ENCODE measurements around the gene DUS1L. TPM values are rescaled to one million over a fixed set of nuclear protein-coding genes. Genes with fewer than 3 reads are reported as not detected.

Gene DUS1L
- total RNA-seq, 1 donor from 2014 or later = 125 TPM

GRCh38 chr17:82107341-82107860, 41.8 kb upstream of the DUS1L start:
- Histone ChIP-seq H3K4me3 (ENCODE audit: low read depth, low read length) (no peak overlapping the region), H3K27me3 (ENCODE audit: control insufficient read depth, insufficient read depth, low read length) (no peaks in the 10 kb centered on the region), H3K36me3 (ENCODE audit: control insufficient read depth, insufficient read depth, low read length) (peaks cover 1% of the 10 kb centered on the region)
- FAIRE-seq (no peak), DNase-seq (ENCODE audit: low read depth) (no peak)
- TF ChIP-seq, protein P1, sequence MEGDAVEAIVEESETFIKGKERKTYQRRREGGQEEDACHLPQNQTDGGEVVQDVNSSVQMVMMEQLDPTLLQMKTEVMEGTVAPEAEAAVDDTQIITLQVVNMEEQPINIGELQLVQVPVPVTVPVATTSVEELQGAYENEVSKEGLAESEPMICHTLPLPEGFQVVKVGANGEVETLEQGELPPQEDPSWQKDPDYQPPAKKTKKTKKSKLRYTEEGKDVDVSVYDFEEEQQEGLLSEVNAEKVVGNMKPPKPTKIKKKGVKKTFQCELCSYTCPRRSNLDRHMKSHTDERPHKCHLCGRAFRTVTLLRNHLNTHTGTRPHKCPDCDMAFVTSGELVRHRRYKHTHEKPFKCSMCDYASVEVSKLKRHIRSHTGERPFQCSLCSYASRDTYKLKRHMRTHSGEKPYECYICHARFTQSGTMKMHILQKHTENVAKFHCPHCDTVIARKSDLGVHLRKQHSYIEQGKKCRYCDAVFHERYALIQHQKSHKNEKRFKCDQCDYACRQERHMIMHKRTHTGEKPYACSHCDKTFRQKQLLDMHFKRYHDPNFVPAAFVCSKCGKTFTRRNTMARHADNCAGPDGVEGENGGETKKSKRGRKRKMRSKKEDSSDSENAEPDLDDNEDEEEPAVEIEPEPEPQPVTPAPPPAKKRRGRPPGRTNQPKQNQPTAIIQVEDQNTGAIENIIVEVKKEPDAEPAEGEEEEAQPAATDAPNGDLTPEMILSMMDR (IDR thresholded peaks at IDR 0.05; ENCODE audit: insufficient read depth, low read length, severe bottlenecking) = peak; percentile 38

DNA sequence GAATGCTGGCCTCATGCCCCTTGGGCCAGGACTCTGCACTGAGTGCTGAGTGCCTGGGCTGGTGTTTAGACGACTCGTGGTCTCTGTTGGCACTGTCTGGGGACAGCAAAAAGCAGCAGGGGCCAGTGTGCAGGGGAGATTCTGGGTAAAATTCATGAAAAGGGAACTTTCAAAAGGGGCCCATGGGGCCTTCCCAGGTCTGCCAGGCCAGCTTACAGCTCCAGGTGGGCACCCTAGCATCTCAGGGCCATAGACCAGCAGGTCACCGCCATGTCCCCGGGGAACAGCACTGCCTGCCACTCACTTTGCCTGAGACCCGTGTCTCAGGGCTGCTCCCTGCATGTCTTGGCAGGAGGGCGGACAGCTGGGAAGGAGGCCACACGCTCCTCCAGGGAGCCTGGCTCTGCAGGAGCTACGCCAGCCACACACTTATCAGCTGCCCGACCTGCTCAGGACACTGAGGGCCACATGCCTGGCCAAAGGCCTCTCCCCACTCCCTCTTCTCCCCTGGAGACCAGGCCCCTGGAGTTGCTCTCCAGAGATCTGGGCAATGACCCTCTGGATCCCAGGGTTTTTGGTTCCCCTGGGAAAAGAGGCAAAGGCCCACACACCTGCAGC, 41.2 kb upstream of the DUS1L start:
- H3K4me3 ChIP-seq (ENCODE audit: low read depth, low read length) = no peak overlapping the region
- peaks cover 1% of the 10 kb centered on the region for H3K36me3 ChIP-seq (ENCODE audit: control insufficient read depth, insufficient read depth, low read length)
- no peaks in the 10 kb centered on the region for H3K27me3 ChIP-seq (ENCODE audit: control insufficient read depth, insufficient read depth, low read length)
- FAIRE-seq = no peak
- no peak for DNase-seq (ENCODE audit: low read depth)
- TF ChIP-seq, protein P1 (IDR thresholded peaks at IDR 0.05; ENCODE audit: insufficient read depth, low read length, severe bottlenecking) = no peak

DNA sequence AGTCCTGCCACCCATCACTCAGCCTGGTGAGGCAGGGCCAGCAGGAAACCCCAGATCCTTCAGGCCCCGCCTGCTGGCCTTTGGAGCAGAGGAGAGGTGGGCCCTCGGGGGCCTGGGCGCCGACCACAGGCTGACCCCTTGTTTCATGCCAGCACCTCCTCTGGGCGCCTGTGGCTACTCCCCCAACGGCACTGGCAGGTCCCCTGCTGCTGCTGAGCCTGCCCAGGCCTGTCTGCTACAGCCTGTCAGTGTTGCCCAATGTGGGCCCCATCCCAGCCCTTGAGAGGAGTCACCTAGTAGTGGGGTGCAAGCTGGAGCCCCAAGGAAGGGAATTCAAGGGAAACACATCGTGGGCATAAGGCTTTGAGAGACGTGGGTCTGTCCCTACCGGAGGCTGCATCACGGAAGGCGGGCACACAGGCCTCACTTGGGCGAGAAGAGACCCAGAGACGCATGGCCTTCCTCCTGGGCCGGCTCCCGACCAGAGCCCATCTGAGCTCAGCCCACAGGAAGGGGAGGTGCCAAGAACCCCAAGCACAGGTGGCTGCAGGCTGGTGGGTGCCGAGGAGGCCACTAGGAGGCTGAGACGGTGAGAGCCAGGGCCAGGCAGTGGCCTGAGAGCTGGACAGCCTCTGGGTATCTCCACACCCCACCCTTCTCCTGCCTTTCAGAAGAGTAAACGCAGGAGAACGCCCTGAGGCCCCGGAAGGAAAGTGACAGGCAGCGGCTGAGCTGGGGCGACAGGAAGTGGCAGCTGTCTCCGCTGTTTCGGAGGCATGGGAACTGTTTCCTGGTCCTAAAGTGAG, 40.5 kb upstream of the DUS1L start:
- Histone ChIP-seq H3K36me3 (ENCODE audit: control insufficient read depth, insufficient read depth, low read length) (peaks cover 2% of the 10 kb centered on the region), H3K4me3 (ENCODE audit: low read depth, low read length) (peak overlapping the region; percentile 28), H3K27me3 (ENCODE audit: control insufficient read depth, insufficient read depth, low read length) (no peaks in the 10 kb centered on the region)
- FAIRE-seq = peak; percentile 43
- peak; percentile 76 for DNase-seq (ENCODE audit: low read depth)
- TF ChIP-seq, protein P1 (IDR thresholded peaks at IDR 0.05; ENCODE audit: insufficient read depth, low read length, severe bottlenecking) = peak; percentile 54

DNA sequence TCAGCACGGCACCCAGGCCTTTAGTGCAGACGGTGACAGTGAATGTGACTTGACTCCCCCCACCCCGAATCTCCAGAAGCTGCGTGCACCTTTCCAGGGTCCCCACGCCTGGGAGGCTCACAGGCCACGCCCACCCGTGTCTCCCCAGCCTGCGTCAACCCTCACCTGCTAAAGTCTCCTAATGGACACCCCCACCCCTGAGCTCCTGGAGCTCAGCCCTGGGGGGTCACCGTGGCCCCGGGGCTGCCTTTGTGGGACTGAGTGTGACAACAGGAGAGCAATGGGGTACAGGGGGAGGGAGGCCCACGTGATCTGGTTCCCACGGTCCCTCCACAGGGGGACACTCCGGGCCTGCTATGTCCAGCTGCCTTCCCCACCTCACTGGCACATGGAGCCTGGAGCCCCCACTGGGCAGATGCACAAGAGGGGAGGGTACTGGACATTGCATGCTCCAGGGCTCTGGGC, 39.8 kb upstream of the DUS1L start:
- Histone ChIP-seq H3K27me3 (ENCODE audit: control insufficient read depth, insufficient read depth, low read length) (no peaks in the 10 kb centered on the region), H3K4me3 (ENCODE audit: low read depth, low read length) (peak overlapping the region; percentile 28), H3K36me3 (ENCODE audit: control insufficient read depth, insufficient read depth, low read length) (peaks cover 2% of the 10 kb centered on the region)
- TF ChIP-seq, protein P1 (IDR thresholded peaks at IDR 0.05; ENCODE audit: insufficient read depth, low read length, severe bottlenecking) = no peak
- FAIRE-seq (no peak), DNase-seq (ENCODE audit: low read depth) (no peak)

DNA sequence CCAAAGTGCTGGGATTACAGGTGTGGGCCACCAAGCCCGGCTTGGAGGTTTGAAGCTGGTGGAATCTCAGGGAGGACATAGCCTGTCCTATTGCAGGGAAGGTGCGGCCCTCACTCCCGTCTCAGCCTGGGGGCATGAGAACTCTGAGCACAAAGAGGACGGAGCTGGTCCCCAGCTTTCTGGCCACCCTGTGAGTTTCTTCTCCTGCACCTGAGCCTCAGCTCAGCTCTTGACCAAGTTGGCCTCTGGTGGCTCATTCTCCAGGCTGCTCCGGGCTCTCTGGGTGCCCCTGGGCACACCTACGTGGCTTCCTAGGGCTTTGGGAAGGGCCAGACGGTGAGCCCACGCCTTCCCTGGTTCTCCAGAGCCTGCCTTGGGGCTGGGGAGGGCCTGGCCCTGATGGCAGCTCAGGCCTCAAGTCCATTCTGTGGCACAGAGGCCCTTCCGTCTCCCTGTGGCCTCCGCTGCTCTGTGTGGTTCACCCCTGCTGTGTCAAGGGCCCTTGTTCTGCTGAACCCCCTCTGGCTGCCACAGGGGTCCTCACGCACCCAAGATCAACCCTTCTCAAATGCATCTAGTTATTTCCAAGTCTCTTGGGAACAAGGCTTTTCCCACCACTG, 39.3 kb upstream of the DUS1L start:
- FAIRE-seq (no peak), DNase-seq (ENCODE audit: low read depth) (no peak)
- TF ChIP-seq, protein P1 (IDR thresholded peaks at IDR 0.05; ENCODE audit: insufficient read depth, low read length, severe bottlenecking) = no peak
- H3K4me3 ChIP-seq (ENCODE audit: low read depth, low read length) = no peak overlapping the region
- H3K36me3 ChIP-seq (ENCODE audit: control insufficient read depth, insufficient read depth, low read length) = peaks cover 2% of the 10 kb centered on the region
- no peaks in the 10 kb centered on the region for H3K27me3 ChIP-seq (ENCODE audit: control insufficient read depth, insufficient read depth, low read length)

Measured in bronchial epithelial cell (primary cell).